Right lobe of liver (tissue), 4 donors: ENCODE measurements around the gene COX6B2.

Source experiments
- POLR2A ChIP-seq: fragments of 450-650 bp; IDR thresholded peaks from one replicate; pipeline ENCODE4 v1.6.1; 2017; ENCODE audit warnings: antibody characterized with exemption, mild to moderate bottlenecking
- TF ChIP-seq, protein P1 (sequence below), 4 donors: fragments of 200-600 bp in 3 of 4; fragments of 450-650 bp in 1 of 4; IDR thresholded peaks; one replicate each; pipeline versions ENCODE4 v1.5.1 to v1.8.0; 2016 to 2022; ENCODE audit warnings: antibody characterized with exemption in 4 of 4, mild to moderate bottlenecking in 2 of 4
- donor health status: DM: no; HTN: no; CAD: no.
- donor health status: DM: no; HTN: no; CAD: no.
- donor health status: DM: no; HTN: yes; CAD: no.

DNA sequence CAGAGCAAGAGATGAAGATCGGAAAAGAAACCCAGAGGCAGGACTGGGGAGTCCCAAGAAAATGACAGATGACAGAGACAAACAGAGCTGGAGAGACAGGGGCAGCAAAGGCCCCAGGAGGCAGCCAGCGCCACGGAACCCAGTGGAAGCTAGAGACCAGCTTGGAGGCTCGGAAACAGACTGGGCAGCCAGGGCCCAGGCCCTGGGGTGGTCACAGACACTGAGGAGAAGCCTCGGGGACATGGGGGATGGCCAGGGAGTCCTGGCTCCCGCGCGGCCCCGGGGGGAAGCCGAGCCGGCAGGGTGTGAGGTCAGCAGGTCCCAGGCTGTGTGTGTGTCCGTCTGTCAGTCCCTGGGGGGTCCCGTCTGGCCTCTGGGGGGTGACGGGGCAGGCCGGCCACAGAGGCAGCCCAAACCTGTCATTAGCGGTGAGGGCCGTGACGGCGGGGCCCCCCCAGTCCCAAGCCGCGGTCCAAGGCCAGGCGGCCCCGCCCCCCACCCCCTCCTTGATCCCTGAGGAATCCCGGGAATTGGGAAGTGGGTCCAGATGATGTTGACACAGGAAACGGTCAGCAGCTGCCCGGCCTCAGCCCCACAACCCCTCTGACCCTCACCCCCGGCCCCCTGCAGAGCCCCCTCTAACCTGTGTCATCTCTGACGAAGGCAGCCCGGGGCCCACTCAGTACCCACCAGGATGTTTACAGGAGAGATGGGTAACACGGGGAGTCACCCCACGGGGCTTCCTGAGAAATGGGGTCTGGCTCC, 19.7 kb upstream of the COX6B2 start:
- TF ChIP-seq, protein P1, sequence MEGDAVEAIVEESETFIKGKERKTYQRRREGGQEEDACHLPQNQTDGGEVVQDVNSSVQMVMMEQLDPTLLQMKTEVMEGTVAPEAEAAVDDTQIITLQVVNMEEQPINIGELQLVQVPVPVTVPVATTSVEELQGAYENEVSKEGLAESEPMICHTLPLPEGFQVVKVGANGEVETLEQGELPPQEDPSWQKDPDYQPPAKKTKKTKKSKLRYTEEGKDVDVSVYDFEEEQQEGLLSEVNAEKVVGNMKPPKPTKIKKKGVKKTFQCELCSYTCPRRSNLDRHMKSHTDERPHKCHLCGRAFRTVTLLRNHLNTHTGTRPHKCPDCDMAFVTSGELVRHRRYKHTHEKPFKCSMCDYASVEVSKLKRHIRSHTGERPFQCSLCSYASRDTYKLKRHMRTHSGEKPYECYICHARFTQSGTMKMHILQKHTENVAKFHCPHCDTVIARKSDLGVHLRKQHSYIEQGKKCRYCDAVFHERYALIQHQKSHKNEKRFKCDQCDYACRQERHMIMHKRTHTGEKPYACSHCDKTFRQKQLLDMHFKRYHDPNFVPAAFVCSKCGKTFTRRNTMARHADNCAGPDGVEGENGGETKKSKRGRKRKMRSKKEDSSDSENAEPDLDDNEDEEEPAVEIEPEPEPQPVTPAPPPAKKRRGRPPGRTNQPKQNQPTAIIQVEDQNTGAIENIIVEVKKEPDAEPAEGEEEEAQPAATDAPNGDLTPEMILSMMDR (IDR thresholded peaks at IDR 0.05) = no peak
- TF ChIP-seq POLR2A = no peak
